Left ventricle myocardium inferior (tissue), 1 donor: Measurements from ENCODE around the gene DLG2. TPM values are rescaled to one million over a fixed set of nuclear protein-coding genes. Genes with fewer than 3 reads are reported as not detected.
"Not testable (repeated sequence)": the region's sequence is repeated elsewhere in the genome, so short reads cannot be mapped to it uniquely, and the experiment has no call there.

Experiments used
- DNase-seq: peaks from one replicate; pipeline ENCODE4 v3.0.0-alpha.2; 2020
- H3K27ac ChIP-seq: fragments of 200-600 bp; replicated peaks from 2 replicates; pipeline ENCODE4 v1.8.0; 2021
- H3K27me3 ChIP-seq: fragments of 200-600 bp; 2 replicates; pipeline ENCODE4 v1.8.0; 2021; ENCODE audit warnings: low read depth
- H3K36me3 ChIP-seq: fragments of 200-600 bp; 2 replicates; pipeline ENCODE4 v1.8.0; 2021
- H3K4me1 ChIP-seq: fragments of 200-600 bp; 2 replicates; pipeline ENCODE4 v1.8.0; 2021
- H3K4me3 ChIP-seq: fragments of 200-600 bp; 2 replicates; pipeline ENCODE4 v1.8.0; 2021; ENCODE audit warnings: mild to moderate bottlenecking, moderate library complexity
- H3K9me3 ChIP-seq: fragments of 200-600 bp; replicated peaks from 2 replicates; pipeline ENCODE4 v1.8.0; 2021
- CTCF ChIP-seq: fragments of 200-600 bp; IDR thresholded peaks from 2 replicates; pipeline ENCODE4 v1.8.0; 2021; ENCODE audit warnings: antibody characterized with exemption, mild to moderate bottlenecking, borderline replicate concordance
- intact Hi-C: fragments of 100-400 bp; cut with micrococcal nuclease; formaldehyde crosslinking; loops from one replicate; pipeline ENCODE4 v1.11.0; 2022
- total RNA-seq: library from RNA; stranded (reverse); fragmentation: NEBNext Ultra II Directional; extraction: Animal tissue kit (Norgen Biotek cat#: 25700); gene quantifications from one replicate; pipeline ENCODE4 v1.2.1, GENCODE V29; 2021
- donor health status: DM: no; HTN: yes; CAD: no; lungs with severe emphysema.

Gene DLG2
- total RNA-seq, 1 donor from 2014 or later: 6.5 TPM

- intact Hi-C loops: no loop called here
- peaks cover under 1% of the 10 kb centered on the region for H3K9me3 ChIP-seq
- no peak overlapping the region for H3K4me3 ChIP-seq
- no peaks in the 10 kb centered on the region for H3K4me1 ChIP-seq
- H3K27me3 ChIP-seq: no peaks in the 10 kb centered on the region
- no peak for TF ChIP-seq CTCF
- DNase-seq: no peak
- H3K27ac ChIP-seq: no peak overlapping the region
- no peaks in the 10 kb centered on the region for H3K36me3 ChIP-seq
Observed at GRCh38 chr11:85277693-85278092, 349.5 kb downstream of the DLG2 start.

- H3K27me3 ChIP-seq: no peaks in the 10 kb centered on the region
- H3K4me3 ChIP-seq: no peak overlapping the region
- H3K9me3 ChIP-seq: peaks cover 4% of the 10 kb centered on the region
- H3K36me3 ChIP-seq: no peaks in the 10 kb centered on the region
- no peaks in the 10 kb centered on the region for H3K4me1 ChIP-seq
- no peak overlapping the region for H3K27ac ChIP-seq
- intact Hi-C loops: no loop called here
- no peak for DNase-seq
- TF ChIP-seq CTCF: no peak
Observed at GRCh38 chr11:85276332-85276731, 350.8 kb downstream of the DLG2 start.

- H3K9me3 ChIP-seq, H3K4me3 ChIP-seq, H3K27ac ChIP-seq, intact Hi-C loops, H3K27me3 ChIP-seq, H3K36me3 ChIP-seq, DNase-seq, H3K4me1 ChIP-seq: not testable (repeated sequence)
Observed at GRCh38 chr11:85270315-85270714, 356.8 kb downstream of the DLG2 start.

GRCh38 chr11:85269109-85269508 lies 358.0 kb downstream of the DLG2 start:
- Histone ChIP-seq H3K36me3 (no peaks in the 10 kb centered on the region), H3K27me3 (no peaks in the 10 kb centered on the region), H3K4me1 (no peaks in the 10 kb centered on the region), H3K27ac (no peak overlapping the region), H3K9me3 (peaks cover 4% of the 10 kb centered on the region), H3K4me3 (no peak overlapping the region)
- intact Hi-C loops: no loop called here
- TF ChIP-seq CTCF: no peak
- DNase-seq: no peak

- no peaks in the 10 kb centered on the region for H3K27me3 ChIP-seq
- intact Hi-C loops: no loop called here
- no peak overlapping the region for H3K4me3 ChIP-seq
- no peak overlapping the region for H3K27ac ChIP-seq
- H3K4me1 ChIP-seq: peaks cover 3% of the 10 kb centered on the region
- no peaks in the 10 kb centered on the region for H3K9me3 ChIP-seq
- DNase-seq: no peak
- no peaks in the 10 kb centered on the region for H3K36me3 ChIP-seq
- no peak for TF ChIP-seq CTCF
Observed at GRCh38 chr11:85266646-85267045, 360.5 kb downstream of the DLG2 start.

- no peak for TF ChIP-seq CTCF
- intact Hi-C loops: no loop called here
- H3K36me3 ChIP-seq: no peaks in the 10 kb centered on the region
- H3K27me3 ChIP-seq: no peaks in the 10 kb centered on the region
- peaks cover 3% of the 10 kb centered on the region for H3K4me1 ChIP-seq
- H3K4me3 ChIP-seq: no peak overlapping the region
- H3K27ac ChIP-seq: no peak overlapping the region
- no peaks in the 10 kb centered on the region for H3K9me3 ChIP-seq
- no peak for DNase-seq
Observed at GRCh38 chr11:85263328-85263727, 363.8 kb downstream of the DLG2 start.
